ENCODE results near the gene PSMA5.
"Not testable (repeated sequence)": the region's sequence is repeated elsewhere in the genome, so short reads cannot be mapped to it uniquely, and the experiment has no call there.

Gene PSMA5

DNA sequence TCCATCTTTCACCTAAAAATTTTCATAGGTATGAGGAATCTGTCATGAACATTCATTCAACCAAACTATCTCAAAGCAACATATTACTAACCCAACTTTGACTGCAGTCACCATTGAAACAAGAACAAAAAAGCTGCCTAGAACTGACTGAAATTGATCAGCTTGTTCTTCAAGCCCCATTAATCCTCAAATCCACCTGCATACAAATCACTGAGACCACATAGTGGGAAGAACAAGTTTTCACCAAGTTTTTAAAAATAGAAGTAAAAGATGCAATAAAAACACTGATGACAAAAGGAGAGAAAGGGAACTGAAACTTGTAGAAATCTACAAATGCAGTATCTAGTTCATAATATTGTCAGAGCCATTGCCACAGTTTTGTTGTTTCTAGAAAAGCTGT is 34.6 kb downstream of the PSMA5 start:
- no peak for DNase-seq

DNA sequence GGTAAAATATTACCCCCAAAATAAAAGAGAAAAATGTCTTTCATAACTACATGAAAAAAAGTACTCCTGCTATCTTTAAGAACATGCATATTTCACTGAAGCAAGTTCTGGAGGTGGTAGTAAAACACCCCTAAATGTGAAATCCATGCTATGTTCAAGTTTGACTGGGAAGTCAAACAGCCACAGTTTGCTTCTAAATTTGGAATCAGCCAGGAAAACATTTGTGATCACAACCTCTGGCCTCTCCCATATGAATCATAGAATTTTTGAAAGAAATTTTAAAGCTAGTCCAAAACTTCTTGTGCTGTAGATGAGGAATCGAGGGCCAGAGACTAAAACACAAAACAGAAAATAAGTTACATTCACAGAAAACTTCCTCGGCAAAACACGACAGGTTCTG is 35.1 kb downstream of the PSMA5 start:
- no peak for DNase-seq

DNA sequence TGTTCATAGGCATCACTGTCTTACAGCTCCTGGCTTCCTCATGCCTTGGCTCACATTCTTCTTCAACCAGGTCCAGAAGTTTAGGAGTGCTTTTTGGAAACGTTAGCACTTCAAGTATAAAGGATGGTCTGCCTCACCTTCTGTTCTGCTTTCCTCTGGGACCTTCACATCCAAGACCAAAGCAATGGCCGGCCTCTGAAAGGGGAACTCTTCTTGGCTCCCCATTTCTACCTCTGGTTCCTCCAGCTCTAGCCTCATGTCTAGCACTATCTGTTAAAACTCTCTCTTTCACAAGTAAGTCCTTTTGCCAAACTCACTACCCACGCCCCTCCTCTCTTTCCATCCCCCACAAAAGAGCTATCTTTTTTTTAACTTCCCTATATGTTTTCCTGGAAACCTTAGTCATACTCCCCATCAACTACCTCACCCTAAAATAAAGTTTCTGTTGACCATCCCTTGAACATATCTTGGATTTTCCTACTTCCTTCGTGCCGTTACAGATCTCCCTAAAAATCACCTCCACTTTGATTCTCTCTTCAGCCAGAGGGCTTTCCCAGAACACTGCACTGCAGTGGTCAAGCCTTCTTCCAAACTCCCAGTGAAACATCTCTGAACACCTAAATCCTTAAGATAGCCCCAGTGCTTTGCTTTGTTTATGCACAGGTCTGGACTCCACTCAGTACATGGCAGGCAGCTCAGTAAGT is 36.5 kb downstream of the PSMA5 start:
- DNase-seq, result no peak

DNA sequence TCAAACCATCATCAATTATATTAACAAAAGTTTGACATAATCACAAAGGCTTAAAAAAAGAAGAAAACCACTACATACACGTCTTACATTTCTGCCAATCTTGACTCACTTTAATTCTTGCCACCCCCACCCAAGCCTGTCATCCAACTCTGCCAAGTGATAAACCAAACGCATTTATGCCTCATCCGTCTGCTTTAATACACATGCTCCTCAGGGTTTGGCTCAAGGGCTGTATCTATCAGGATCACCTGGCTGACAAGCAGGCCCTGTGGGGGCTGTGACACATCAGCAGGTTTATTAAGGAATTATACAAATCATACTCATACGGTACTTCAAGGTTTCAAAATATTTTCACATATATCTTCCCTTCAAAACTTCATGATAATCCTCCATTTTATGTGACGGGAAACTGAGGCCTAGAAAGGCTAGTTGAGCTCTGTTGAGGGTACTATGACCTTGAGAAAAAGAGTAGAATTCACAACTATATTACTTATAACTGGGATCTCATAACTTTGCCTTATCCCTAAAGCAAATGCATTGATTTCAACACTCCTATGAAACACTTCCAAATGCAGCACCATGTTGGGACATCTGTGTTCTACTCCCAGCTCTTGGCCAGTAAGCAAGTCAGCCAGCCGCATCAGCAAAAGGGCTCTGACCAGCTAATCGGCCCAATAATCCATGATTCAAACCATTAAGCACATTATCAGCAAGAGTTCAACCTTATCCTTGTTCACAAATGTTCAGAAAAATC is 37.2 kb downstream of the PSMA5 start:
- no peak for DNase-seq

DNA sequence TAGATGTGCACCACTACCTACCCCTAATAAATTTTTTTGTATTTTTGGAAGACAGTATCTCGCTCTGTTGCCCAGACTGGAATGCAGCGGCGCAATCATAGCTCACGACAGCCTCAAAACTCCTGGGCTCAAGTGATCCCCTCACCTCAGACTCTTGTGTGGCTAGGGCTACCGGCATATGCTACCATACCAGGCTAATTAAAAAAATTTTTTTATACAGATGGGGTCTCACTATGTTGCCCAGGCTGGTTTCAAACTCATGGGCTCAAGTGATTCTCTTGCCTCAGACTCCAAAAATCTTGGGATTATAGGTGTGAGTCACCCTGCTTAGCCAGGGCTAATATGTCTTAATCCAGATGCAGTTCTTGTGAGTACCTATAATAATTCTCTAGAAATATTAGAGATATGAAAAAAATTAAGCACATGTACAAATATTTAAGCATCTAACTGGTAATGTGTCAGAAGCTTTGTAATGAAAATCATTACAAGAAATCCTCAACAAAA is 38.0 kb downstream of the PSMA5 start:
- no peak for DNase-seq

DNA sequence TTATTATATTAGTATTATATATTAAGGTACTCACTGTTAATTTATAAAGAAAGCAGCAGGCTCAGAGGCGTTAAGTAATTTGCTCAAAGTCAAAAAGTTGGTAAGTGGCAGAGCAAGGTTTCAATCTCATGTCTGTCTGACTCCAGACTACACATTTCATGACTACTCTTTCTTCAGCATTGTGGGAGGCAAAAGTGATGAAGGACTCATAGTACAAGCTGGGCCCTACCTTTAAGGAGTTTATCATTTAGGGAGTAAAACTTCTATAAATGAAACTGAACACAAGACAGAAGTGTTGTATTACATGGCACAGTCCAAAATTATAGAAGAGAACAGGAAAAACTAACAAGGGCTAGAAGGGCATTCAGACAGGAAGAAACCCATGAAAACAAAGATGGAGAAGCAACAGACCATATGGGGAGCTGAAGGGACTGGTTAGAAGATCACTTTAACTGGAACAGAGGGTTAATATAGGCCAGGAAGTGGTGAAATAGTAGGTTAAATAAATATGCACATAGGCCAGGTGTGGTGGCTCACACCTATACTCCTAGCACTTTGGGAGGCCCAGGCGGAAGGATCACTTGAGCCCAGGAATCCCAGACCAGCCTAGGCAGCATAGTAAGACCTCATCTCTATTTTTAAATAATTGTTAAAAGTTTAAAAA is 40.1 kb downstream of the PSMA5 start:
- DNase-seq, result no peak

DNA sequence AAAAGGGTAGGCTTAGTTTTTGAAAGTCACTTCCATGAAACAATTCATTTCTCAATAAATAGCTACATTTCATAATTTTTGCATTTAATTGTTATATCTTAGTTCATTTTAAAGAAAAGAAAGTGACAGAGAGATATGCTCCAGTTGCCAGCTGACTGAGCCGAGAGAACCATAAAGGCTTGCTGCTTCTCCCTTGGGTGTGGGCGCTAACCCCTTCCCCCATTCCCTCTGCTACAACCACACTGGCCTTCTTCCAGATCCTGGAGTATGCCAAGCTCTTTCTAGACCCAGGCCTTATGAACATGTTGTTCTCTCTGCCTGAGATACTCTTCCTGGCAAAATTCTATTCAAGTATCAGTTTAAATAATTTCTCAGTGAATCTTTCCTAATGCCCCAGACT is 40.8 kb downstream of the PSMA5 start:
- DNase-seq, result no peak

DNA sequence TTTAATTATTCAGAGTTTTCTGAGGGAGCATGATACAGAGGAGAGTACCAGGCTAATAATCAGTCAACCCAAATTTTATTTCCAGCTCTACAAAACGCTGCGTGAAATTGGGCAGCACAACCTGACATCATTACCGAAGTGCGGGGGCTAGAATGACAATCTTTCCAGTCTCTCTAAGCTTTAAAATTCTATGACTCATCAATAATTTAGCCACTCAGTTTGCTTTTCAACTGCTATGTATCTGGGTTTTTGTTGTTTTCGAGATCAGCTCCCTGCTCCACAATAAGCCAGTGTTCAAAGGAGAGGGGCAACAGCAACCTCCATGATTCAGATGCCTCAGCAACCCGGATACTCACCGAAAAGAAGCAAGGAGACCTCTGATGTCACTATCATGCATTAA is 42.4 kb downstream of the PSMA5 start:
- no peak for DNase-seq

DNA sequence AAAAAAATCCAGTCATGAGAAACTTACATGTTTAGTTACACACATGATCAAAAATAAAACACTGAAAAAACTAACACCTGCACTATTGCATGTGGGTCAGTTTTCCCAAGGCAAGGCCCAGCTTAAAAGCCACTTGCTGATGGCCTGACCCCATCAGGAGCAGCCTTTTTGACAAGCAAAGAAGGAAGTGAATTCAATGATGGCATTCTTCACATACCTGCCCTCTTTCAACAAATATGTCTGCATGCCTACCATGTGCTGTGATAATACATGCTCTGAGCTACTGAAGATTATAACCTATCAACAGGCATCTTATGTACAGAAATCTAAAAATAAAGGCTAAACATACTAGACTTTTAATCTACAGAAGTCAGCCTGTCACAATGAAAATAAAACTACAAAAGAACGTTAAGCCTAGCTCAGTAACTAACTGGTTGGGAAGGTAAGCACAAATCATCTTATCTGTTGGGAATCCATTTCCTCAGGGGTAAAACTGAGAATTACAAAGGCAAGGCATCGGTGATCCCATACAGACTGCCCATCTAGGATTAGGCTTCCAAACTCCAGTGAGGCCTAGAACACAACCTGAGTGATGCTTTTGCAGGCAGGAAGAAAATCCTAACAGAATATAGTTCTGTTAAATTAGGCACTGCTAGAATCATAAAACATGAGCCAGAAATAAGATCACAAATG is 43.0 kb downstream of the PSMA5 start:
- DNase-seq, result no peak

DNA sequence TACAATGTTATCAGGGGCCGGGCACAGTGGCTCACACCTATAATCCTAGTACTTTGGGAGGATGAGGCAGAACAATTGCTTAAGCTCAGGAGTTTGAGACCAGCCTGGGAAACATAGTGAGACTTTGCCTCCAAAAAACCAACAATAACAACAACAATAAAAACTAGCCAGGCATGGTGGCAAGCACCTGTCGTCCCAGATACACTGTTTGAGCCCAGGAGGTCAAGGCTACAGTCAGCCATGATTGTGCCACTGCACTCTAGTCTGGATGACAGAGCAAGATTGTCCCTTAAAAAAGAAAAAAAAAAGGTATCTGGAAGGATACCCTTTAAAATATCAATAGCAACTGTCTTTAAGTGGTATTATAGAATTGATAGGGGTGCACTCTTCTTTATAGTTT is 44.7 kb downstream of the PSMA5 start:
- DNase-seq, result no peak

DNA sequence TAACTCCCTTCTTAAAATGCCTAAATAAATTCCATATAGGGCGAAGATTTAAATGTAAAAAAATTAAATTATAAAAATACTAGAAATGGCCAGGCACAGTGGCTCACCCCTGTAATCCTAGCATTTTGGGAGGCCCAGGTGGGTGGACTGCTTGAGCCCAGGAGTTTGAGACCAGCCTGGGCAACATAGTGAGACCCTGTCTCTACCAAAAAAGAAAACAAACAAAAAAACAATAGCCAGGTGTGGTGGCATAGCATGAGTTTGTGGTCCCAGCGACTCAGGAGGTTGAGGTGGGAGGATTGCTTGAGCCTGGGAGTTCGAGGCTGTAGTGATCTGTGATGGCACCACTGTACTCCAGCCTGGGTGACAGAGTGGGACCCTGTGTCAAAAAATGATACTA is 46.3 kb downstream of the PSMA5 start:
- DNase-seq, result no peak

DNA sequence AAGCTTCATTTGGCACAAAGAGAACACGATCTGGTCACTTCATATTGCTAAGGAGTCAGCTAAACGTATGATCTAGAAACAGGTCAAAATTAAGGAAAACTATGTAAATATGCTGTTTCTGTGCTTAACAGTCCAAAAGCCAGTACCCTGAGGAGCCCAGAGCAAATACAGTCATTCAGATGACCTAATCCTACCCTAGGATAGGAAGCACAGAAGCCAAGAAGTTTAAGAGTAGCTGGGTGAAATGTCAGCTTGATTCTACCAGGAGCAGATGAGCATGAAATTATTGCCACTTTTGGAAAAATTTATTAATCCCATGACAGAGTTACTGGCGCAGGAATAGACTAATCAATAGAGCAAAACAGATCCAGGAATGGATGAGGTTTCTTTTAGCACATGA is 46.8 kb downstream of the PSMA5 start:
- DNase-seq, result no peak

DNA sequence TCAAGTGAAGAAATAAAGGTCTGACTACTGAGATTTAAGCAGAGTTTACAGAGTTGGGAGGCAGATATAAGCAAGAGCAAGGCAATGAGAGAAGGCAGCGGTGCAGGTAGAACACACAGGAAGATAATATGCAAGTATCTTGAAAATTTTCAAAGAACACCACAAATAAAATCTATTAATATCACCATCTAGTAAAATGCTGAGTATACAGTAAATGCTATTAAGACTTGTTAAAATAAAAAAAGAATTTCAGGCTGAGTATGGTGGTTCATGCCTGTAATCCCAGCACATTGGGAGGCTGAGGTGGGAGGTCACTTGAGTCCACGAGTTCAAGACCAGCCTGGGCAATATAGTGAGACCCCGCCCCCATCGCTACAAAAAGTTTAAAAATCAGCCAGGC is 48.5 kb downstream of the PSMA5 start:
- DNase-seq, result no peak

DNA sequence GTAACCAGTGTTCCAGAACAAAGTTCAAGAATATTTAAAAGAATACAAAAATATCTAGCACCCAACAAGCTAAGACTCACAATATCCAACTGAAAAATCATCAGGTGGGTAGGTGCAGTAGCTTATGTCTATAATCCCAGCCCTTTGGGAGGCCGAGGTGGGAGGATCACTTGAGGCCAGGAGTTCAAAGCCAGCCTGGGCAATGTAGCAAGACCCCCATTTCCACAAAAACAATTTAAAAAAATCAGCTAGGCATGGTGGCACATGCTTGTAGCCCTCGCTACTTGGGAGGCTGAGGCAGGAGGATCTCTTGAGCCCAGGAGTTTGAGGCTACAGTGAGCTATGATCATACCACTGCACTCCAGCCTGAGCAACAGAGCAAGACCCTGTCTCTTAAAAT is 52.6 kb downstream of the PSMA5 start:
- not testable (repeated sequence) for DNase-seq

DNA sequence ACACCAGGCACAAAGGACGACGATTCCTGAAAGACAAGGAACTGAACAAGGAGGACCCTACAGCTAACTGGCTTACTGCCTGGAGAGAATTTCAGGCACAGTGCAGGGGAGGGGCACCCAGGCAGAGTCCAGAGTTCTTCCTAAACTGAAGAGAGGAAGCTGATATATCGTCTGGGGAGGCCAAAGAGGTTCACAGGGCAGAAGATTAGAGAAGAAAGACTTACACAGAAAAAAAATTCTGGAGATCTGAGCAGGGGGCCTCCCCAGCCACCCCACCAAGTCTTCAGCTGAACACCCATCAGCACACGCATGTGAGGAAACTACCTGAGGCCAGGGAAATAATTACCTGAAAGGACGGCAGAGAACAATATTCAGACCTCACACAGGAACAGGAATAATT is 53.1 kb downstream of the PSMA5 start:
- DNase-seq, result no peak

DNA sequence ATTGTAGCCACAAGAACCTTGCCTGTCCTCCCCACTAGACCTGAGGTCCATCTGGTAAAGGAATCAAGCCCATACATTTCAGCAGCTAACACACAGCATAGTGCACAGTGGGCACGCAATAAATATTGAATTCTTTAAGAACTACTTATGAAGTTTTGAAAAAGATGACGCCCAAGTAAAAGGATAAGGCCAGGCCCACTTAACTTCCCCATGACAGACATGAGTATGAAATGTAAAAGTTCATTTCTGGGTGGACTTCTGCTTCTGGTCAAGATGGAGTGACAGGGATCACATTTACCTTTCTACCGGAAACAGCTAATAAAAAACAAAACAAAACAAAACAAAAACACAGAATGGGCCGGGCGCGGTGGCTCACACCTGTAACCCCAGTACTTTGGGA is 54.0 kb downstream of the PSMA5 start:
- no peak for DNase-seq

DNA sequence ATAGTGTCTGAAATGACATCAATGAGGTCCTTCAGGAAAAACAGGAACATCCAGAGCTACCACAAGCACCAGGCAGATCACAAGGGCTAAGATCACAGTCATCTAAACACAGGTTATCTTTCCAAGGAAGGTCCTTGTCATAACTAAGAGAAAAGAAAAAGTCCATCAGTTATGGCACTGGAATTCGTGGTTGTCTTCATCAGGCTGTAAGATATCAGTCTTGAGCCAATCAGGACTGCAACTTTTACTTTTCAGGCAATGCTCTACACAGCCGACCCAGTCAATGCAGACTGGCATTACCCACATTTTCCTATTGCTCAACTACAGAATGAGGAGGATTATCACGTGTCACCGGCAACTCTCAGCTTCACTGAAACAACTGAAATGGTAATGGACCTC is 54.9 kb downstream of the PSMA5 start:
- DNase-seq, result no peak

DNA sequence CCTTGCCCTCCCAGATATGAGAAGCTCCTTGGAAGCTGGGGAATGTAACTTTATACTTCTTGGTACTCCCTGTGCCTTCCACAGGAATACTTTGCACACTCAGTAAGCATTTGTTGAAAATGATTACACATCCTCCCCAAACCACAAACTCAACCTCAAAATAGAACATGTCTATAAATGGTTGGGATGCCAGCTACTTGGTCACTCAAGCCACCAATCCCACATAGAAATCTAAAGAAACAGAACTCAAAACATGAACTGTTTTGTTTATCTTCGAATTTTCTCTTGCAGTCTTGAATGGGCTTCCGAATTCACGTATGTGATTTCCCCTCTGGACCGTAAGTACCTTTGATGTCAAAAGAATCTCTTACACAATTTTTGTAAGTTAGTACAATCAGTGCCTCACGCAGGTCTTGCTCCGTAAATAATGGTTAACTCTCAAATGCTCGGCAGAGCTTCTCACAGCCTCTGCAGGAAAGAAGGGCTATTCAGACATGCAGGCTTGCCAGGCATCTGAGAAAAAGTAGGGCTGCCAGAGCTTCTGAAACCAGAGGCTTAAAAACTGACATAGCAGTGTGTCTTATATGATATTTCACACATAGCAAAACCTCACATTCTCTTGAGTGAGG is 55.4 kb downstream of the PSMA5 start:
- no peak for DNase-seq

DNA sequence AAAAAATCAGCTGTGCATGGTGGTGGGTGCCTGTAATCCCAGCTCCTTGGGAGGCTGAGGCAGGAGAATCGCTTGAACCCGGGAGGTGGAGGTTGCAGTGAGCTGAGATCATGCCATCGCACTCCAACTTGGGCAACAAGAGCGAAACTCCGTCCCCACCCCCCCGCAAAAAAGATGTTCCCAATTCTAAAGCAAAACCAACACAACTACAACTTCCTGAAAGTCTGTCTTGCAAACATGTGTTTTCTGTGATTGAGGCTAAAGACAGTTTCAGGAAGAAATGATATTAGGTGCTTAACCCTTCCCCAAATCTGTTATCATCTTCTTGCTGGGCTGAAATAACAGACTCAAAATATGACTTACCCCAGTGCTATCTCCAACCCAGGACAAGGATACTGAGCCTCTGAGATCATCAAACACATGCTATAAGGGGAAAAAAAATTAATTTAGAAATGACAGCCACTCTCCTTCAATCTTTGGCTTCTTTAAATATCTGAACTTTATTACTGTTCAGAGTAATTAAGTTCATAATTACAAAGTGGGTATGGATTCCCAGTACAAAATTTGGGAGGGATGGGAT is 57.0 kb downstream of the PSMA5 start:
- no peak for DNase-seq

DNA sequence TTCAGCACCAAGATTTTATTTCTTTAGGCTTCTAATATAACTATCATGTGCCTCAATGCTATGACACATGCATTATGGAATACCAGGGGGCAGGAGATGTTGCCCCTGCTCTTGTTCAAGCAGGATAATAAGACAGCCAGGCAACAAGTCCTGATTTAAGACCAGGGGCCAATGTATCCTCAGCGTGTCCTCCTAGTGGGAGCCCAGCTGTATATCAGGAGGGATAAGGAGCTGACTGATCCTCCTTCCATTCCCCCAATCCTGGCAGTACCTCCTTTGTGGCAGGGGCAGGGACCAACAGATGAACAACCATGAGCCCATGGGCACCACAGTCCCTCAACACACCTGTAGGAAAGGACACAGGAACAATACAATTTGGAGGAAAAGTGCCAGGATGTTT is 57.8 kb downstream of the PSMA5 start:
- DNase-seq, result no peak

DNA sequence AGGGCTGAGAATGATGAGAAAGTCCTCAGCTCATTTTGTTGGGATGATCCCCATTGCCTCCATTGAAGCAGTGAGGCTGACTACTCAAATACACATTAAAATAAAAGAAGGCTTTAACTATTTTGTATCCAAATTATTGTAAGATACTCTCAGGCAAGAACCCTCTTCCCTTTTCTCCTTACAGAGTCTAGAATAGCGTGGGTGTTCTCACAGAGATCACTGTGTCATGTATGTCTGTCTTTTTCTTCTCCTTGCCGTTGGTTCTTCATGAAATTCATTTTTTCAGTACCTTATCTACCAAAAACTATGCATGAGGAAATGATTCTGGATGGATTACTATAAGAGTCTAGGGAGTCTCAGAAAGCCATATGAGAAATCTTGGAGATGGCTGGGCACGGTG is 58.6 kb downstream of the PSMA5 start:
- DNase-seq, result no peak

DNA sequence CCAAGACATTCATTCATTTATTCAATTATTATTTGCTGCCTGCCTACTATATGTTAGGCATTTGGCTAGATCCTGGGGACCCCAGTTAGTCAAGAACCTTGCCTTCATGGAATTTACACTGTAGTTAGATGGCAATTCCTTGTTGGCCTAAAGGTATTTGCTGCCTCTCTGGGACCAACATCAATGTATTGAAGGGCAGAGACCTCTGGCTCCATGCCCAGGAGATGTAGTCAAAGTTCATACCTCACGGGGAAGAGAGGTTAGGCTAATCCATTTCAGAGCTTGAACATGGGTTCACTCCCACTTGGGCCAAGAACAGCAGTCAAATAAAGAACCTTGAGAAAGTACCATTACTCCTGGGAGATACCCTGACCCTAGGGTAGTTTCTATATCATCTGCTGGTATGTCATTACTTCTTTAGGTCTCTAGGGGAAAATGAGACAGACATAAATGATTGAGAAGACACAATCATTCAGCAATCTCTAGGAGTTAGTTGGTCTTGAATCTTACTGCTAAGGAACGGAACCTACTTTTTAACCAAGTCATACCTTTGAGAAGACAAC is 60.5 kb downstream of the PSMA5 start:
- no peak for DNase-seq
